ENCODE data around the gene BIVM. TPM values are rescaled to one million over a fixed set of nuclear protein-coding genes. Genes with fewer than 3 reads are reported as not detected.

Gene BIVM
- polyA plus RNA-seq, 1 of the 3 experiments (the other 2 are of a cell fraction), result 8.8 TPM

DNA sequence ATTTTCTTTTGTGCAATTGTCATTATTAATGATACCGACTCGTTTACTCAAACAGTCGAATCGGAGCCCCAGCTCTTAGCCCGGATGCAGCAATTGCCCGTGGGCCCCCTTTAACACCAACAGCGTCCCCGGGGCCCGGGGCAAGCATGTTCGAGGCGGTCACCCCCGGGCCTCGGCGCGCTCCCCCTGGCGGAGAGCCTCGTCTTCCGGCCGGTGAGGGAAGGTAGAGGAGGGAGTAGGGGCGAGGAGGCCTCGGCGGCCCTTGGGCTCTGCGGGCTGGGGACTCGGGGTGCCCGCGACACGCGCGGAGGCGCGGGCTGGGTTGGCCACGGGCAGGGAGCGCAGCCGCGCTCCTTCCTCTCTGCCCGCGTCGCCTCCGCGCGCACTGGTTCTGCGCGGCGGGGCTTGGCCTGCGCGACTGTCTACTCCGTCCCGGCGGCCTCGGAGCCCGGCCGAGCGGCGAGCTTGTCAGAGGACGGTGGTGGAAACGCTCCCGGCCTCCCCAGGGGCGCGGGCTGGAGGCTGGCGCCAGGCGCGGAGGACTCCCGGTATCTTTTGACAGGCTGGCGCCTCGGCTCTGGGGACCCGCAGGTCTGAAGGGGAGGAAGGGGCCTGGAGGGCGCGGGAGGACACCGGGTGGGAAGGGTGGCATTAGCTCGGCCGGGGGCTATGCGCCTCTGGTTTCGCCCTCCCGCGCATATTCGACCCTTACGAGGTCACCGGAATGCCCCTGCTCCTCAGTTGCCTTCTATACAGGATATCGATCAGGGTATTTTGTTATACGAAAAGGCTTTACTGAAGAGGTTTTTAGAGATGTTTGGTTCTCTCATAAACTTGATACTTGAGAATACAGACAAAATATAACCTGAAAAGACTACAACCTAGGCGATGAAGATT lies 1.5 kb downstream of the BIVM start:
- ChIA-PET CTCF (interaction anchor here (0.5 to 2.3 kb wide), 29 partner anchors 8 to 399 kb away, joined by 3 to 19 read pairs (median 5); partner anchors contain the start of genes ERCC5, TEX30 and TPP2), POLR2A (interaction anchor here (0.6 to 1.4 kb wide), 6 partner anchors 8 to 204 kb away, joined by 3 to 8 read pairs (median 4); partner anchors contain the start of genes ERCC5, TEX30 and TPP2)
- Histone ChIP-seq H3K9me2 (no peaks in the 10 kb centered on the region), H3K4me2 (peak overlapping the region; percentile 95), H3K27me3 (ENCODE audit: insufficient read depth) (no peaks in the 10 kb centered on the region), H4K20me1 (ENCODE audit: insufficient read depth) (no peaks in the 10 kb centered on the region), H2AFZ (ENCODE audit: low read depth) (peak overlapping the region; percentile 99), H3K27ac (ENCODE audit: low read depth in 2 of 2, low read length in 1 of 2) (peak overlapping the region; percentile 61 to 79), H3K9ac (peak overlapping the region; percentile 75), H3K4me1 (ENCODE audit: control insufficient read depth in 1 of 2, insufficient read depth in 2 of 2, low read depth in 1 of 2, low read length in 1 of 2) (peaks cover 0 to 8% of the 10 kb centered on the region in 2 experiments; a peak in 2 of 4 replicates), H3K36me3 (replicated peaks in 1 of 2; ENCODE audit: control insufficient read depth in 1 of 2, insufficient read depth in 2 of 2, low read length in 1 of 2) (peaks cover 0 to 3% of the 10 kb centered on the region in 2 experiments), H3K79me2 (ENCODE audit: insufficient read depth) (peaks cover 69% of the 10 kb centered on the region), H3K4me3 (ENCODE audit: low read depth in 2 of 2, low read length in 1 of 2) (peak overlapping the region; percentile 81 to 86), H3K9me3 (no peaks in the 10 kb centered on the region), H3F3A (replicated peaks; ENCODE audit: insufficient read depth) (no peaks in the 10 kb centered on the region)
- DNase-seq, result peak; percentile 95
- TF ChIP-seq RFX5 (IDR thresholded peaks at IDR 0.05; ENCODE audit: low read length) (no peak), SIN3A (IDR thresholded peaks at IDR 0.05; ENCODE audit: borderline replicate concordance, low read depth, low read length) (no peak), GABPA (IDR thresholded peaks at IDR 0.05; ENCODE audit: low read depth) (peak; percentile 47; the same call in 1 of the 2 replicates), YY1 (IDR thresholded peaks at IDR 0.05; ENCODE audit: low read depth) (no peak), TAF1 (IDR thresholded peaks at IDR 0.05; ENCODE audit: borderline replicate concordance, low read depth, low read length) (0 out of 2 replicates have a peak, but pooled peaks have one; percentile 35), MEF2A (IDR thresholded peaks at IDR 0.05; ENCODE audit: borderline replicate concordance, low read depth) (no peak), POLR2AphosphoS5 (IDR thresholded peaks at IDR 0.05; ENCODE audit: low read depth, low read length) (0 out of 2 replicates have a peak, but pooled peaks have one; percentile 20), CTCF (IDR thresholded peaks at IDR 0.05) (peak; percentile 73), MXI1 (IDR thresholded peaks at IDR 0.05; ENCODE audit: low read depth, low read length) (peak; percentile 46; the same call in 1 of the 2 replicates), ELF1 (IDR thresholded peaks at IDR 0.05) (no peak), FOSL2 (IDR thresholded peaks at IDR 0.05; ENCODE audit: borderline replicate concordance, low read depth) (no peak), RXRA (IDR thresholded peaks at IDR 0.05; ENCODE audit: borderline replicate concordance, low read depth) (no peak), SMC3 (IDR thresholded peaks at IDR 0.05; ENCODE audit: low read depth, low read length) (peak; percentile 43), FOXM1 (IDR thresholded peaks at IDR 0.05; ENCODE audit: low read depth) (peak; percentile 31; the same call in 1 of the 2 replicates), NFIC (IDR thresholded peaks at IDR 0.05; ENCODE audit: borderline replicate concordance) (no peak; the same call in 1 of the 2 replicates), RAD21 (IDR thresholded peaks at IDR 0.05; ENCODE audit: low read length) (peak; percentile 33; the same call in 1 of the 2 replicates), RCOR1 (IDR thresholded peaks at IDR 0.05; ENCODE audit: low read length) (no peak; the same call in 1 of the 2 replicates), NRF1 (IDR thresholded peaks at IDR 0.05; ENCODE audit: low read depth, low read length) (no peak), CHD2 (IDR thresholded peaks at IDR 0.05; ENCODE audit: low read length, partially characterized antibody) (peak; percentile 9)
- TF ChIP-seq, protein P1, sequence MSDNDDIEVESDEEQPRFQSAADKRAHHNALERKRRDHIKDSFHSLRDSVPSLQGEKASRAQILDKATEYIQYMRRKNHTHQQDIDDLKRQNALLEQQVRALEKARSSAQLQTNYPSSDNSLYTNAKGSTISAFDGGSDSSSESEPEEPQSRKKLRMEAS (IDR thresholded peaks at IDR 0.05; ENCODE audit: low read depth), result 0 out of 2 replicates have a peak, but pooled peaks have one; percentile 34
- WGBS (ENCODE audit: low lambda C conversion rate), result 12% methylated on average over 19 of the region's 81 CpGs

All from SK-N-SH (cell line).